ENCODE data around the gene PRDM15.

PRDM15 gene

DNA sequence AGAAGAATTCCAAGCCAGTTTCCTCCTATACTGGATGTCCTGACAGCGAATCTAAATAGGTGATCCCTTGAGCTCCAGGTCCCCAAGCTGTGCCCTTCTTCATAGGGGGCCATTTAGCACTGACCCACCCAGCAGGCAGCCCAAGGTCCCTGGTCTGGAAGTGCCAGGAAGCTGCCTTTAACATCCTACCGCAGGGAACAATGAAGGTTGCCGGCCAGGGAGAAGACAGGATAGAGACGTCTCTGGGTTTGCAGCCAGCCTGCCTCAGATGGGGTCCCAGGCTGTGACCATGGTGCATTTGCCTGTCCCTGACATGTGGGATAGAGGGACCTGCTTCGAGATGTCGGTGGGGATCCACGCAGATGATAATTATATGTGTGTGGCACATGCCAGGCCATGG lies 109.6 kb downstream of the PRDM15 start:
- no peak for DNase-seq (ENCODE audit: low spot score)
- no peak for TF ChIP-seq CTCF (IDR thresholded peaks at IDR 0.05; ENCODE audit: extremely low read depth, missing control alignments)

DNA sequence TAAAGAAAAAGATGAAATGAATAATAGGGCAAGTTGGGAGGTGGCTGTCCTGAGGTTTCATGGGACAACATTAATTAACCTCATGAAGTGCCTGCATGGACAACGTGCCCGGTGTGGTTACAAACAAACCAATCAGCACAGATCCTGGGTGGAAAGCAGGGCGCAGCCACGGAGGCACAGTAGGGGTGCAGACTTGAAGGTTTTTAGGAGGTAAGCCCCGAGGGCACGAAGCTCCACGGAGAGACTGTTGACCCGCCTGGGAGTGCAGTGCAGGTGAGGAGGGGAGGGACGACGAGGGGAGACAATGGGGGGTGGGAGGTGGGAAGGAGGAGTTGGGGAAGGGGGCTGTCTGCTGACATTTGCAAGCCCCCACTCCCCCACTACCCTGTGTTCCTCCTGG lies 110.0 kb downstream of the PRDM15 start:
- DNase-seq (ENCODE audit: low spot score) = no peak
- TF ChIP-seq CTCF (IDR thresholded peaks at IDR 0.05; ENCODE audit: extremely low read depth, missing control alignments) = no peak

GRCh38 chr21:41768437-41769042 lies 110.6 kb downstream of the PRDM15 start:
- no peak for TF ChIP-seq CTCF (IDR thresholded peaks at IDR 0.05; ENCODE audit: extremely low read depth, missing control alignments)
- no peak for DNase-seq (ENCODE audit: low spot score)

DNA sequence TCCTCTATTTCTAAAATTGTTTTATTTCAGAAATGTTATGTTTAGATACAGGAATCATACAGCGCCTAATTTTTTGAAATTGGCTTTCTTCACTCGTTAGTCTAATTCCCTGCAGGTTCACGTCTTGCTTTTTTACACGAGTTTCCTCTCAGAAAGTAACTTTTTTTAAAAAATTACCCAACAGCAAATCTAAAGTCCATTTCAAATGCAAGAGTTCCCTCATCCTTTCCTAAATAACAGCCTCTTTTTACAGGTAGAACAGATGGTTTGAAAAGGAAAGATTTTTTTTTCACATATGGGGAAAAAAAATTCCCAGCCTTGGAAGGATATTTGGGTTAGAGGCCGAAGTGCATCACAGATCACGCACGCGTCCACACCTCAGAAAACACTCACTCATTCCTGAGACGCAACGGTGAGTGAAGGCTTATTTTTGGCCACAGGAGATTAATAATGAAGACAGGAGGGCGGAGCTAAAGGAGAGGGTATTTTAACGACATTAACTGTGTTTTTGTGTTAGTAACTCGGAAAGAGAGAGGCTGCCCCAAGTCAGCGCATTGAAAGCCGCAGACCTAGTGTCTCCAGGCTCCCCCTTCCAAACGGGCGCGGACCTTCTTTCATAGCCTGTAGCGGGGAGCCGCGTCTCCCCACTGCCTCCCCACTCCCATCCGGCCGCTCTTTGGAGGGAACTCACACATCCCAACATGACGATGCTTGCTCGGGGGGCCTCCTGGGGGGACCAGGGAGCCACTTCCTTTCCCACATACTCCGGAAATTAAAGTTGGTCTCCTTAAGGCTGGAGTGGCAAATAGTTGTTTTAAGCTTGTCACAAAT lies 111.3 kb downstream of the PRDM15 start:
- DNase-seq (ENCODE audit: low spot score) = no peak
- no peak for TF ChIP-seq CTCF (IDR thresholded peaks at IDR 0.05; ENCODE audit: extremely low read depth, missing control alignments)

- TF ChIP-seq CTCF (IDR thresholded peaks at IDR 0.05; ENCODE audit: extremely low read depth, missing control alignments) = no peak
- DNase-seq (ENCODE audit: low spot score) = peak; percentile 82
Measured at GRCh38 chr21:41766883-41767605, 112.1 kb downstream of the PRDM15 start, which contains the start of gene RIPK4. TSS of gene RIPK4 (minus strand) at chr21:41767052. CDS start at chr21:41767041, 11 bp downstream.

DNA sequence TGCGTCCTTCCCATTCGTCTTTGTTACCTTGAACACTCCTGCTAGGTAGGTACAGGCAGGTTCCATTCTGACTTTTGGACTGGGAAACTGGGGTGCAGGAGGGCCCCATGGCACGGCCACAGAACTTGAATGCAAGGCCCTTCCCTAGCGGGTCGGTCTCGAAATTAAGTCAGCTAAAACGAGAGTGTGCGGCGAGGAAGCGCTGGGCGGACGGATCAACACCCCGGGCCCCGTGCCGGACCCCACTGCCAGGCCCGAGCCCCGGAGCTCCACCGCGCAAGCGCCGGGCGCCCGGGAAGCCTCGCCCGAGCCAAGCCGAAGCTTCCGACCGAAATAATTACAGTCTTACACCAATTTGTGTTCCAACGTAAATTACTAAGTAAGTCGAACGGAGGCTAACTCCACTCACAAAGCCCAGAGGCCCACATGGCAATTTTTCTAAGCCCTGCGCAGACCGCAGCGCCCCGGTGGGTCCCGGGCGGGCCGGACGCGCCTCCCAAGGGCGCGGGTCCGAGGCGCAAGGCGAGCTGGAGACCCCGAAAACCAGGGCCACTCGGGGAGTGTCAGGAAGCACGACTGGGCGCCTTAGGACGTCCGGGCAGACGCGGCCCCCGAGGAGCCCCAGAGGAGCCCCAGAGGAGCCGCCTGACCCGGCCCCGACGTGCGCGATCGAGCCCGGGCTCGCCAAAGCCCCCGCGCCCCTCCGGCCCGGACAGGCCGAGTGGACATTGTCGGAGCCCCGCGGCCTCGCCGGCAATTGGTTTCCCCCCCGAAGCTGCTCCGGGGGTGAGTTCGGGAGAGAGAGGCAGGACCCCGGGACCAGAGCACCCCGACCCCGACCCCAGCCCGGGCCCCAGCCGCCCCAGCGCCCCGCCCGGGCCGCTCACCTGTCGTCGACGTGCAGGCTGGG lies 112.9 kb downstream of the PRDM15 start:
- DNase-seq (ENCODE audit: low spot score) = no peak
- no peak for TF ChIP-seq CTCF (IDR thresholded peaks at IDR 0.05; ENCODE audit: extremely low read depth, missing control alignments)
